GM23338 (cell line): ENCODE measurements around the gene MEGF6.

Source experiments
- CTCF ChIP-seq, 2 experiments: fragments of 200-600 bp in 1 of 2; sonication (generic) in 1 of 2; conservative IDR thresholded peaks; 2 replicates each; pipeline versions ENCODE4 v1.5.1 to v1.6.1; 2016 to 2017; ENCODE audit warnings: antibody characterized with exemption in 2 of 2, low read depth in 2 of 2, mild to moderate bottlenecking in 2 of 2, moderate library complexity in 1 of 2
- EZH2 ChIP-seq: fragments of 200-600 bp; sonication (generic); IDR thresholded peaks from one replicate; pipeline ENCODE4 v1.8.0; 2017; ENCODE audit warnings: antibody characterized with exemption, mild to moderate bottlenecking, low read depth; ENCODE audit not compliant: unreplicated experiment
- JUNB ChIP-seq: IDR thresholded peaks from one replicate; pipeline ENCODE4 v1.6.1; 2016; ENCODE audit warnings: antibody characterized with exemption; ENCODE audit not compliant: unreplicated experiment
- POLR2AphosphoS5 ChIP-seq: IDR thresholded peaks from 2 replicates; pipeline ENCODE4 v1.6.1; 2016; ENCODE audit warnings: antibody characterized with exemption, low read depth
- REST ChIP-seq: IDR thresholded peaks from one replicate; pipeline ENCODE4 v1.6.1; 2018; ENCODE audit warnings: antibody characterized with exemption; ENCODE audit not compliant: unreplicated experiment

GRCh38 chr1:3599816-3600215, 11.5 kb downstream of the MEGF6 start:
- TF ChIP-seq REST (no peak), CTCF (conservative IDR thresholded peaks at IDR 0.05; ENCODE audit: low read depth in 2 of 2) (no peak), EZH2 (no peak), POLR2AphosphoS5 (no peak), JUNB (no peak)
